WERI-Rb-1 (cell line): Measurements from ENCODE around the gene FMN2.

Source experiments
- DNase-seq: peaks from one replicate; pipeline ENCODE4 v3.0.0-alpha.2; 2020
- H3K27ac ChIP-seq: fragments of 250-450 bp; sonication (Bioruptor Pico); 2 replicates; pipeline ENCODE4 v1.5.1; 2020; ENCODE audit warnings: mild to moderate bottlenecking, moderate library complexity
- H3K27me3 ChIP-seq: fragments of 250-450 bp; sonication (Bioruptor Pico); 2 replicates; pipeline ENCODE4 v1.5.1; 2021; ENCODE audit warnings: mild to moderate bottlenecking, low read depth, moderate library complexity; ENCODE audit not compliant: insufficient read depth, severe bottlenecking
- H3K36me3 ChIP-seq: fragments of 250-450 bp; sonication (Bioruptor Pico); 2 replicates; pipeline ENCODE4 v1.5.1; 2020; ENCODE audit warnings: mild to moderate bottlenecking, moderate library complexity
- H3K4me3 ChIP-seq: 2 replicates; pipeline ENCODE4 v1.5.1; 2011; ENCODE audit warnings: low read depth, mild to moderate bottlenecking, control low read depth, low read length
- H3K9me3 ChIP-seq: fragments of 250-450 bp; sonication (Bioruptor Pico); 2 replicates; pipeline ENCODE4 v1.5.1; 2021; ENCODE audit warnings: mild to moderate bottlenecking, moderate library complexity; ENCODE audit not compliant: severe bottlenecking
- TF ChIP-seq, protein P1 (sequence below): IDR thresholded peaks from 2 replicates; pipeline ENCODE4 v1.5.1; 2011; ENCODE audit warnings: low read depth, mild to moderate bottlenecking, control low read depth, inconsistent platforms, low read length

FMN2 gene

DNA sequence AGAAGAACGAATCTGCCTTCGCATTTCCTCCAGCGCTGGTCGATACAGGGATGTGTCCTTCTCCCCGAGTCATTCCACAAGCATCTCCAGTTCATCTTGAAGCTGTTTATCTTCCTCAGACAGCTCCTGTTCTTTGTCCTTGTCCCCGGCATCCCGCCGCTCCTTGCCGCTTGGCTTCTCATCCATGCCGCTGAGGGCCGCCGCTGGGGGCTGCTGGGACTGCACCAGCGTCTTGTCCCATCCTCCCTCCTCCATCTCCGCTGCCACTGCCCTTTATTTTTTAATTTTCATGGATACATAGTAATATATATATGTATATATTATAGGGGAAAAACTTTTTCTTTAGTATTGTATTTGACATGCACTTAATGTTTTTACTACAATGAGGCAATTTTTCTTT, 53.4 kb downstream of the FMN2 start:
- TF ChIP-seq, protein P1, sequence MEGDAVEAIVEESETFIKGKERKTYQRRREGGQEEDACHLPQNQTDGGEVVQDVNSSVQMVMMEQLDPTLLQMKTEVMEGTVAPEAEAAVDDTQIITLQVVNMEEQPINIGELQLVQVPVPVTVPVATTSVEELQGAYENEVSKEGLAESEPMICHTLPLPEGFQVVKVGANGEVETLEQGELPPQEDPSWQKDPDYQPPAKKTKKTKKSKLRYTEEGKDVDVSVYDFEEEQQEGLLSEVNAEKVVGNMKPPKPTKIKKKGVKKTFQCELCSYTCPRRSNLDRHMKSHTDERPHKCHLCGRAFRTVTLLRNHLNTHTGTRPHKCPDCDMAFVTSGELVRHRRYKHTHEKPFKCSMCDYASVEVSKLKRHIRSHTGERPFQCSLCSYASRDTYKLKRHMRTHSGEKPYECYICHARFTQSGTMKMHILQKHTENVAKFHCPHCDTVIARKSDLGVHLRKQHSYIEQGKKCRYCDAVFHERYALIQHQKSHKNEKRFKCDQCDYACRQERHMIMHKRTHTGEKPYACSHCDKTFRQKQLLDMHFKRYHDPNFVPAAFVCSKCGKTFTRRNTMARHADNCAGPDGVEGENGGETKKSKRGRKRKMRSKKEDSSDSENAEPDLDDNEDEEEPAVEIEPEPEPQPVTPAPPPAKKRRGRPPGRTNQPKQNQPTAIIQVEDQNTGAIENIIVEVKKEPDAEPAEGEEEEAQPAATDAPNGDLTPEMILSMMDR = no peak
- peaks cover 64% of the 10 kb centered on the region for H3K36me3 ChIP-seq
- DNase-seq = no peak
- H3K27me3 ChIP-seq = no peaks in the 10 kb centered on the region
- H3K9me3 ChIP-seq = no peaks in the 10 kb centered on the region
- no peak overlapping the region for H3K27ac ChIP-seq
- H3K4me3 ChIP-seq = no peak overlapping the region

DNA sequence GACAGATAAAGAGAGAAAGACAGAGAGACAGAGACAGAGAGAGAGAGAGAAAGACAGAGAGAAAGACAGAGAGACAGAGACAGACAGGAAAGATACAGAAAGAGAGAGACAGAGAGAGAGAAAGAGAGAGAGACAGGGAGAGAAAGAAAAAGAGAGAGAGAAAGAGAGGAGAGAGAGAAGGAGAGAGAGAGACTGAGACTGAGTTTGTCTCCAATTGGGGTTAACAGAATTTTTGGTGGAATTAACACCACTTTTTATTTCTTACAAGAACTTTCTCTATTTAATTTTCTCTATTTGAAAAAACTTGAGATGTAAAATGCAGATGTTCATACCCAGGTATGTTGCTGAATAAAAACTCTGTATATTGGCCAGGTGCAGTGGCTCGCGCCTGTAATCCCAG, 56.6 kb downstream of the FMN2 start:
- no peak overlapping the region for H3K27ac ChIP-seq
- no peak for DNase-seq
- no peaks in the 10 kb centered on the region for H3K27me3 ChIP-seq
- H3K9me3 ChIP-seq = no peaks in the 10 kb centered on the region
- no peak overlapping the region for H3K4me3 ChIP-seq
- TF ChIP-seq, protein P1 = no peak
- peaks cover 61% of the 10 kb centered on the region for H3K36me3 ChIP-seq

DNA sequence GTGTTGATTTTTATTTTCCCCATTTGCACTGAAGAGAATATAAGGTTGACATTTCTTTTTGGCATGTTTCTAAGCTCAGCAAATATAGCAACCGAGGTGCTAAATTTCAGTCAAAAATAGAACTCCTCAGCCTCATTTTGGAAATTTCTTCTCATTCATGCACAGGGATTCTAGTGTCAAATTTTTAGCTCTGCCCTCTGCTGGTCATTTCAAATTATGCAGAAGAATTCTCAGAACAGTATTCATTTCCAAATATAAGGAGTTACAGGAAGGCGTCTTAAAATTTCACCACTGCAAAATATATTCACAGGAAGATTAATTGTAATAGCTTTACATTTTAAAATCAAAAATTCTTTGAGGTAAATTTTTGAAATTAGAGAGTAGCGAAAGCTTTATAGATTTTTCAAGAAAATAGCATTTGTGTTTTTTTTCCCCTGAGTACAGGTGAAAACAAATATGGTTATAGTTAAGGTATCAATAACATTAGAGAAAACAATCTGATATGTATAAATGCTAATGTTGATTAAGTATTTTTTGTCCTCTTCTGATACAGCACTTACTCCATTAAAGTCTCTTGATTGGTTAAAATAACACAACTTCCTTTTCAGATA, 57.9 kb downstream of the FMN2 start:
- Histone ChIP-seq H3K4me3 (no peak overlapping the region), H3K27me3 (no peaks in the 10 kb centered on the region), H3K27ac (no peak overlapping the region), H3K9me3 (no peaks in the 10 kb centered on the region), H3K36me3 (peaks cover 58% of the 10 kb centered on the region)
- DNase-seq = no peak
- TF ChIP-seq, protein P1 = 0 out of 2 replicates have a peak, but pooled peaks have one; percentile 27

DNA sequence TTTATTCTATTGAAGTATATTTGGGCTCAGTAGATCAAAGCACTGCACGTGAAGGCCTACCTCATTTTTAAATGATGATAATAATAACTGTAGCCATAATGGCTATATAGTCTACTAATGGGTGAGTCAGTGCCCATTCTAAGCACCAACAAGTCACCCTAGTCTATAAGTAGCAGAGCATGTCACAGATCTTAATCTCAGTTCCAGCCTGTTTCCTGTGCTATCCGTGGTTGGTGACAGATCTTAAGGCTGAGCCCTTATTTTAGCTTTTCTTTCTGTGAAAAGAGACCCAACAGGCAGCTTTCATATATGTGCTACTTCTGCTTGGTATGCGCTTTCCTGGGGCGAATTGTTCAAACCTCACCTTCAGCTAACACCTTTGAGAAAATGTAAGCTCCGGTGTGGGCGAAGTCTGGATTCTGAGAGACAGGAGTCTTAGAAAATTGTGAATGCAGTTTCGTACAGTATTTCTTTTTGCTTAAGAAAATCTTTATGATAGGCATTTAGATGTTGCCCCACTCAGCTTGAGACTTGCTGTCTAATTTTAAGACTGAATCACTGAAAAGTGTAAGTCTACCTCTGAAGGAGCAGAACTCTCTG, 59.6 kb downstream of the FMN2 start:
- H3K27ac ChIP-seq = no peak overlapping the region
- TF ChIP-seq, protein P1 = no peak
- no peak for DNase-seq
- no peak overlapping the region for H3K4me3 ChIP-seq
- peaks cover 59% of the 10 kb centered on the region for H3K36me3 ChIP-seq
- no peaks in the 10 kb centered on the region for H3K27me3 ChIP-seq
- no peaks in the 10 kb centered on the region for H3K9me3 ChIP-seq

DNA sequence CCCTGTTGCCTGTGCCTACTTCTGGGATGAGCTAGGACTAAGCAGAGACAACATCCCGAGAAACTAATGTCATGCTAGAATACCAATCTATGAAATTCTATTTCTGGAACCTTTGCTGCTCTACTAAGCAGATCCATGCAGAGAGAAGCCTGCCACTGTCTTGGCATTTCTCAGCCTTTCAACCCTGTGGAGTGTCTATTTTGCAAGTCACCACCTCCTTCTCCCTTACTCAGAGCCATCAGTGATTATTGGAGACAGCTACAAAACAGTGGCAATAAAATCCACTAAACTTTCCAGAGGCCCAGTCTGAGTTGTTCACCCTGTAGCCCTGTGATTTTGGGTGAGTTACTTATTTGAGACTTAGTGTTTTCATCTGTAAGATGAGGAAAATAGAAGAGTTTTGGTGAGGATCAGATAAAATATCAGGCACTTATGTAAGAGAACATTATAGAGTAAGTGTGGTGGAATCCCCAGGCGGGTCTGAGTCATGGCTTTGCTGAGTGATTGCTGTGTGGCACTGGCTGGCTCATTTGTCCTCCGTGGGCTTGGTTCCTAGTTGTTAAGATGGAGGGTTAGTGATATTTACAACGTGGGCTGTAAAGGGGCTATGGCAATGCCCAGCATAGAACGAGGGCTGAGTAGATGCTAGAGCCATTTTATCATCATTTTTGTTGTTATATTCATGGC, 61.1 kb downstream of the FMN2 start:
- TF ChIP-seq, protein P1 = no peak
- Histone ChIP-seq H3K27ac (no peak overlapping the region), H3K9me3 (no peaks in the 10 kb centered on the region), H3K36me3 (peaks cover 67% of the 10 kb centered on the region), H3K4me3 (no peak overlapping the region), H3K27me3 (no peaks in the 10 kb centered on the region)
- no peak for DNase-seq
